NK-92 treated with Interleukin-12 subunit alpha and Interleukin-12 subunit beta, amount 100 ng/mL, for 24 hours (cell line): ENCODE measurements around the gene MAPK8.

Experiments used
- DNase-seq: peaks from one replicate; lab custom pipeline; 2025; lab: John Stamatoyannopoulos, UW

The MAPK8 gene

GRCh38 chr10:48384699-48384982 is 78.2 kb downstream of the MAPK8 start:
- DNase-seq = no peak

GRCh38 chr10:48389272-48389671 is 82.8 kb downstream of the MAPK8 start:
- no peak for DNase-seq

GRCh38 chr10:48389846-48390557 is 83.5 kb downstream of the MAPK8 start:
- no peak for DNase-seq

GRCh38 chr10:48390558-48390871 is 84.0 kb downstream of the MAPK8 start:
- DNase-seq = no peak

- no peak for DNase-seq
Measured at GRCh38 chr10:48390933-48391845, 84.7 kb downstream of the MAPK8 start.

GRCh38 chr10:48391994-48392393 is 85.5 kb downstream of the MAPK8 start:
- no peak for DNase-seq

DNA sequence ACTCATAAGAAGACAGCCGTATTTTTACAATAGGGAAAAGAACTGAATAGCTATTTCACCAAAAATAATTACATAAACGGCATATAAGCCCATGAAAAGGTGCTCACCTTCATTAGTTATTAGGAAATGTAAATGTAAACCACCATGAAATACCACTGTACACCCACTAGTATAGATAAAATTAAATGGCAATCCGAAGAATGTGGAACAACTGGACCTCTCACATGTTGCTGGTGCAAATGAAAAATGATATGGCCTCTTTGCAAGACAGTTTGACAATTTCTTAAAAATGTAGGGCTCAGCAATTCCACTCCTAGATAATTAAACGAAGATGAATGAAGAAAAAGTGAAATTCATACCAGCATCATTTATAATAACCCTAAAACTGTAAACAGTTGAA is 91.8 kb downstream of the MAPK8 start:
- DNase-seq = no peak

DNA sequence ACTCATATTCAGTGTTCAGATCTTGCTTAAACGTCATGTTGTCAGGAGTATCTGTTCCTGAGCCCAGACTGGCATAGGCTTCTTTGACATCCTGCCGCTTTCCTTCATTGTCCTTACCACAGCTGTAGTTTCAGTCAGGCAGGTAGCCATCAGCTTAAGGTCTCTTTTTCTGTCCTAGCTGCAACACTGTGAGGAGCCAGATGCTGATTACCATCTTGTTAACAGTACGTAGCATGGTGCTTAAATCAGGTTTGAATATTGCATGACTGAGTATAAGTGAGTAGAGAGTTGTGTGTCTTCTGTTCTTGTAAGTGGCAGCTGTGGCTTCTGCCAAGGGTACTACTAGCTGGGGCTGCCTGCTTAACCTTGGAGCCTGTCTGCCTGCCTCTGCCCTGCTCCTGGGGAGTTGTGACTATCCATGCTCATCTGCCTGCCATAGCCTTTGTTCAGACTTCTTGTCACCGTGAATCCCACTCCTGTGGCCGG is 92.6 kb downstream of the MAPK8 start:
- no peak for DNase-seq

- no peak for DNase-seq
Measured at GRCh38 chr10:48399551-48399950, 93.1 kb downstream of the MAPK8 start.

GRCh38 chr10:48400129-48400849 is 93.8 kb downstream of the MAPK8 start:
- no peak for DNase-seq

GRCh38 chr10:48400850-48401220 is 94.4 kb downstream of the MAPK8 start:
- DNase-seq = no peak

DNA sequence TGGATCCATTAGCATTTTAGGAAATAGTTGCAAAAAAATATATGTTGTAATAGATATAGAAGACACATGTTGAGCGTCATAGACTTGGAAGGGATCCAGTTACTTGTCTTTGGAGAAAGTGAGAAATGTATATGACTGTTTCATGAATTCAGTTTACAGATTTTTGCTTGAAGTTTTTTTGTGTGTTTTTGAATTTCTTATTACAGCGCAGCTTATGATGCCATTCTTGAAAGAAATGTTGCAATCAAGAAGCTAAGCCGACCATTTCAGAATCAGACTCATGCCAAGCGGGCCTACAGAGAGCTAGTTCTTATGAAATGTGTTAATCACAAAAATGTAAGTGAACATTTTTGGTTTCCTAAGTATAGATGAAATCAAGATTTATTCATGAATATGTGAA is 98.2 kb downstream of the MAPK8 start:
- no peak for DNase-seq

- DNase-seq = no peak
Measured at GRCh38 chr10:48406204-48406603, 99.7 kb downstream of the MAPK8 start.

- DNase-seq = no peak
Measured at GRCh38 chr10:48406658-48407057, 100.2 kb downstream of the MAPK8 start.

DNA sequence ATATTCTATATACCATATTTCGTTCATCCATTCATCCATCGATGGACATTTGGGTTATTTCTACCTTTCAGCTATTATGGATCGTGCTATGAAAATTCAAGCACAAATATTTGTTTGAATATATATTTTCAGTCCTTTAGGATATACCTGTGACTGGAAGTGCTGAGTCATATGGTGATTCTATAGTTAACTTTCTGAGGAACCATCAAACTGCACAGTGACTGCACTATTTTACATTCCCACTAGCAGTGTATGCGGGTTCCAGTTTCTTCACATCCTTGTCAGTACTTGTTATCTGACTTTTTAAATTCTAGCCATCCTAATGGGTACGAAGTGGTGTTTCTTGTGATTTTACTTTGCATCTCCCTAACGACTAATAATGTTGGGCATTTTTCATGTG is 104.0 kb downstream of the MAPK8 start:
- no peak for DNase-seq

DNA sequence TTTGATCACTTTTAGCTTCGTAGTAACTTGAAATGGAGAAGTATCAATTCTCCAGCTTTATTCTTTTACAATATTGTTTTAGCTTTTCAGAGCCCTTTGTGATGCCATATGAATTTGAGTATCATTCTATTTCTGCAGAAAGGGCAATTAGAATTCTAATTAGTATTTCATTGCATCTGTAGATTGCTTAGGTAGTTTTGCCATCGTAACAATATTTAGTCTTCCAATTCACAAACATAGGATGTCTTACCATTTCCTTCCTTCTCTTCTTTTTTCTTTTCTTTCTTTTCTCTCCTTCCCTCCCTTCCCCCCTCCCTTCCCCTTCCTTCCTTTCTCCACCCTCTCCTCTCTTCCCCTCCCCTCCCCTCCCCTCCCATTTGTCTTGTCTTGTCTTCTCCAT is 105.0 kb downstream of the MAPK8 start:
- DNase-seq = no peak

- DNase-seq = no peak
Measured at GRCh38 chr10:48412081-48412480, 105.6 kb downstream of the MAPK8 start.

DNA sequence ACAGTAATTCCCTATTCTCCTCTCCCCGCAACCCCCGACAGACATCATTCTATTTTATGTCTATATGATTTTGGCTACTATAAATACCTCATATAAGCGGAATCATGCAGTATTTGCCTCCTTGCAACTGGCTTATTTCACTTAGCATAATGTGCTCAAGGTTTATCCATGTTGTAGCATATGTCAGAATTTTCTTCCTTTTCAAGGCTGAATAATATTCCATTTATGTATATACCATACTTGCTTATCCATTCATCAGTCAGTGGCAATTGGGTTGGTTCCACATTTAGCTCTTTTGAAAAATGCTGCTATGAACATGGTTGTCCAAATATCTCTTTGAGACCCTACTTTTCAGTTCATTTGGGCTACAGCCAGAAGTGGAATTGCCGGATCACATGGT is 106.5 kb downstream of the MAPK8 start:
- DNase-seq = no peak

DNA sequence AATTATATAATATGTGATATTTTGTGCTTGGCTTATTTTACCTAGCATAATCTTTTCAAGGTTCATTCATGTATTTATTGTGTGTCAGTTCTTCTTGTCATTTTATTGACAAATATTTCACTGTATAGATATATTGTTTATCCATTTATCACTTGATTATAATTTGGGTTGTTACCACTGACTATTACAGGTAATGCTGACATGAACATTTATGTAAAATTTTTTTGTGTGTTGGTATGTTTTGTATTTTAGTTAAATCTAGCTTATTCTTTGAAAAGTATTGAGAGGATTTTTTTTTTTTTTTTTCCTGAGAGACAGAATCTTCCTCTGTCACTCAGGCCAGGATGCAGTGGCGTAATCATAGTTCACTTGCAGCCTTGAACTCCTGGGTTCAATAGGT is 107.7 kb downstream of the MAPK8 start:
- no peak for DNase-seq

- DNase-seq = no peak
Measured at GRCh38 chr10:48414778-48415177, 108.3 kb downstream of the MAPK8 start.

DNA sequence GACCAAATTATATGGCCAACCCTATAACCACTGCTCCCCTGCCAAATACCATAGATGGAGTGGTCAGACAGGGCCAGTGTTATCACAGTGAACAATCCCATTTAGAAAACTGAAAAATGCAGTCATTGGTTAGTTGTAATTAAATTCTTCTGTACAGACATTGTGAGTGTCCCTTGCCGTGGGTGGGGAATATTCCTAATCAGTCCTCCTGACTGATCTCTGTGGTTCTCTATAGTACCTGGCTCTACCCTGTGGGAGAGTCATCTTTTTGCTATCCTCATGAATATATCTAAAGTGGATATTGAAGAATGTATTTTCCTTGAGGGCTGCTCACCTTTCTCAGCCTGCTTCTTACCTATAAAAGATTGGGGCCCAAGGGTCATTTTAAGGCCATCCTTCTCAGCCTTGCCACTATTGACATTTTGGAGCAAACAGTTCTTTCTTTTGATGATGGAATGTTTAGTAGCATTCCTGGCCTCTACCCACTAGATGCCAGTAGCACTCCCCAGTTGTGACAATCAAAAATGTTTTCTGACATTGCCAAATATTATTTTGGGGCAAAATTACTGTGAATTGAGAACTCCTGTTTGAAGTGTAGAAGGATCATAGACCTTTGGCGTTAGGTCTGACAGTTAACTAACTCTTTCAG is 110.2 kb downstream of the MAPK8 start:
- no peak for DNase-seq

DNA sequence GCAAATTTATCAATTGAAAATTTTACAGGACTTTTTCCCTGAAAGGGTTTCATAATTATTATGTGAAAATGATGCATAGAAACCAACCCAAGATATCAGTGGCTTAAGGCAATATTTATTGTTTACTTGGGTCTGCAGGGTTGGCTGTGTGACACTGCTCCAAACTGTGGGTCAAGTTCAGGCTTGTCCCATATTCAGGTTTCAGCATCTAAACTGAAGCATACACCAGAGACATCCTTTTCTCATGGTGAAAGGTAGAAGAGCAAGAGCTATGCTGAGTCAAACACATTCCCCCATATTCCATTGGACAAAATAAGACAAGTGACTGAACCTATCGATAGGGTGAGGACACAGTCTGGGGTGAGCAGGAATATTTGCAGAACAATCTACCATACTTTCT is 110.9 kb downstream of the MAPK8 start:
- DNase-seq = no peak
